Thoracic aorta (tissue), 2 donors: ENCODE measurements around the gene CER1. TPM values are rescaled to one million over a fixed set of nuclear protein-coding genes. Genes with fewer than 3 reads are reported as not detected.

ENCODE experiments used
- ATAC-seq: fragments of 150-250 bp; one replicate; pipeline ENCODE4 v1.8.0; 2017; ENCODE audit warnings: low read depth; ENCODE audit not compliant: insufficient number of reproducible peaks, low FRiP score
- DNase-seq: peaks from one replicate; pipeline ENCODE4 v3.0.0-alpha.2; 2020; ENCODE audit warnings: low spot score
- H3K27ac ChIP-seq, 2 donors: fragments of 200-600 bp; sonication (generic); 1 replicate in 1 of 2; 2 replicates in 1 of 2; pipeline ENCODE4 v1.5.1; 2016; ENCODE audit warnings: mild to moderate bottlenecking in 2 of 2, moderate library complexity in 2 of 2
- H3K27me3 ChIP-seq: fragments of 200-600 bp; sonication (generic); replicated peaks from 2 replicates; pipeline ENCODE4 v1.6.0; 2016; ENCODE audit warnings: mild to moderate bottlenecking; ENCODE audit not compliant: insufficient read depth
- H3K36me3 ChIP-seq: fragments of 200-600 bp; sonication (generic); one replicate; pipeline ENCODE4 v1.5.1; 2016
- H3K4me1 ChIP-seq, 2 donors: fragments of 200-600 bp; sonication (generic); 1 replicate in 1 of 2; 2 replicates in 1 of 2; pipeline versions ENCODE4 v1.5.1 to v1.6.0; 2016; ENCODE audit warnings: low read depth in 2 of 2, mild to moderate bottlenecking in 1 of 2; ENCODE audit not compliant: control insufficient read depth in 1 of 2
- H3K4me3 ChIP-seq: fragments of 200-600 bp; sonication (generic); 2 replicates; pipeline ENCODE4 v1.5.1; 2016; ENCODE audit warnings: mild to moderate bottlenecking
- H3K9me3 ChIP-seq: fragments of 200-600 bp; sonication (generic); 2 replicates; pipeline ENCODE4 v1.5.1; 2016
- CTCF ChIP-seq: fragments of 200-600 bp; sonication (generic); IDR thresholded peaks from one replicate; pipeline ENCODE4 v1.5.1; 2019; ENCODE audit warnings: antibody characterized with exemption
- total RNA-seq, 2 donors: library from RNA; depleted of rRNA; stranded (reverse); fragments of >200 nt; gene quantifications; one replicate each; pipeline versions ENCODE4 v1.1.0 to v1.2.3, GENCODE V29; 2016

CER1 gene
- total RNA-seq, 2 donors from 2014 or later, result not detected

- no peak for DNase-seq
- Histone ChIP-seq H3K36me3 (no peaks in the 10 kb centered on the region), H3K4me3 (no peak overlapping the region), H3K27me3 (no peaks in the 10 kb centered on the region), H3K9me3 (no peaks in the 10 kb centered on the region), H3K4me1 (no peaks in the 10 kb centered on the region), H3K27ac (no peak overlapping the region)
- ATAC-seq, result no peak
- TF ChIP-seq CTCF, result no peak
Measured at GRCh38 chr9:14670718-14671117, 51.8 kb downstream of the CER1 start.

Other genes with a start within 250 kb of the CER1 start
- gene ZDHHC21, start 29.3 kb downstream of the CER1 start, total RNA-seq, result 10 to 100 TPM; 11.4 to 18.7 TPM
- gene FREM1, start 187.7 kb upstream of the CER1 start, total RNA-seq, result 10 to 100 TPM in 1 of 2 donors, 1 to 10 TPM in 1; 9.9 to 24.8 TPM